SH-SY5Y (cell line): ENCODE results near the gene ADCY5.

Experiments
- GATA2 ChIP-seq: IDR thresholded peaks from 2 replicates; pipeline ENCODE4 v1.6.1; 2011; ENCODE audit warnings: mild to moderate bottlenecking, low read depth, low read length
- GATA3 ChIP-seq: IDR thresholded peaks from 2 replicates; pipeline ENCODE4 v1.6.1; 2011; ENCODE audit warnings: low read depth, mild to moderate bottlenecking, low read length, moderate library complexity

GRCh38 chr3:123414973-123415775, 33.7 kb downstream of the ADCY5 start:
- TF ChIP-seq GATA2 = no peak
- TF ChIP-seq GATA3 = no peak
